PFSK-1 (cell line): ENCODE data around the gene GALNT5.

Experiments used
- FOXP2 ChIP-seq: optimal IDR thresholded peaks from 2 replicates; pipeline ENCODE3; 2011; ENCODE audit warnings: borderline replicate concordance, control low read depth, inconsistent platforms; ENCODE audit not compliant: insufficient read depth; ENCODE audit errors: extremely low read length, extremely low read depth
- POLR2AphosphoS5 ChIP-seq: IDR thresholded peaks from 2 replicates; pipeline ENCODE4 v1.6.1; 2012; ENCODE audit warnings: low read depth, mild to moderate bottlenecking, control low read depth, low read length, moderate library complexity
- REST ChIP-seq, 2 experiments: IDR thresholded peaks; 2 replicates each; pipeline versions ENCODE4 v1.6.1 to v1.8.0; 2011 to 2012; ENCODE audit warnings: low read depth in 2 of 2, low read length in 2 of 2, control low read depth in 1 of 2, inconsistent platforms in 1 of 2, mild to moderate bottlenecking in 1 of 2, moderate library complexity in 1 of 2; ENCODE audit not compliant: insufficient read depth in 1 of 2
- SIN3A ChIP-seq: IDR thresholded peaks from 2 replicates; pipeline ENCODE4 v1.6.1; 2012; ENCODE audit warnings: mild to moderate bottlenecking, low read length, moderate library complexity, borderline replicate concordance; ENCODE audit not compliant: insufficient read depth
- TAF1 ChIP-seq: IDR thresholded peaks from 2 replicates; pipeline ENCODE4 v1.6.1; 2012; ENCODE audit warnings: low read length, control low read depth, borderline replicate concordance; ENCODE audit not compliant: insufficient read depth

The GALNT5 gene

GRCh38 chr2:157290525-157290924 is 33.0 kb downstream of the GALNT5 start:
- TF ChIP-seq SIN3A, result no peak
- no peak for TF ChIP-seq FOXP2
- TF ChIP-seq REST (IDR thresholded peaks at IDR 0.05; ENCODE audit: insufficient read depth in 1 of 2, low read depth in 2 of 2, low read length in 2 of 2), result no peak

- TF ChIP-seq FOXP2 (no peak), TAF1 (no peak), REST (IDR thresholded peaks at IDR 0.05; ENCODE audit: insufficient read depth in 1 of 2, low read depth in 2 of 2, low read length in 2 of 2) (no peak), POLR2AphosphoS5 (no peak), SIN3A (no peak)
Observed at GRCh38 chr2:157291018-157291417, 33.5 kb downstream of the GALNT5 start.

GRCh38 chr2:157292853-157293252 is 35.3 kb downstream of the GALNT5 start:
- TF ChIP-seq SIN3A, result no peak
- TF ChIP-seq TAF1, result no peak
- no peak for TF ChIP-seq REST (IDR thresholded peaks at IDR 0.05; ENCODE audit: insufficient read depth in 1 of 2, low read depth in 2 of 2, low read length in 2 of 2)
- TF ChIP-seq POLR2AphosphoS5, result no peak
- no peak for TF ChIP-seq FOXP2

- TF ChIP-seq REST (IDR thresholded peaks at IDR 0.05; ENCODE audit: insufficient read depth in 1 of 2, low read depth in 2 of 2, low read length in 2 of 2) (no peak), FOXP2 (no peak), SIN3A (no peak), TAF1 (no peak), POLR2AphosphoS5 (no peak)
Observed at GRCh38 chr2:157296490-157296889, 39.0 kb downstream of the GALNT5 start.

GRCh38 chr2:157296958-157297357 is 39.5 kb downstream of the GALNT5 start:
- no peak for TF ChIP-seq TAF1
- no peak for TF ChIP-seq POLR2AphosphoS5
- TF ChIP-seq FOXP2, result no peak
- TF ChIP-seq REST (IDR thresholded peaks at IDR 0.05; ENCODE audit: insufficient read depth in 1 of 2, low read depth in 2 of 2, low read length in 2 of 2), result no peak
- TF ChIP-seq SIN3A, result no peak
